ENCODE data around the gene PET117.

DNA sequence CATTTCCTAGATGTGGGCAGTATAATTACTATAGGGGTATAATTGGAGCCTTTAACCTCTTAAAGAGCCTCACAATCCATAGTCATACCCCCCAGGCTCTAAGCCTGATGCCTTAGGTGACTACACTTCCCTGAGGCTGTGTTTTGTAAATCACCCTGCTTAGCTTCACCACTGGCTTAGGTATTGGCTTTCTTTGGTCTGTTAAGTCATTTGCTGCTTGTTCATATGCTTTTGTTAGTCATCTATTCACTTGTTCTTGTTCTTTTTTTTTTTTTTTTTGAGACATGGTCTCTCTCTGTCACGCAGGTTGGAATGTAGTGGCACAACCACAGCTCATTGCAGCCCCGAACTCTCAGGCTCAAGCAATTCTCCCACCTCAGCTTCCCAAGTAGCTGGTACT is 26.7 kb downstream of the PET117 start:
- TF ChIP-seq EZH2 (IDR thresholded peaks at IDR 0.05) = no peak
- TF ChIP-seq, protein P1, sequence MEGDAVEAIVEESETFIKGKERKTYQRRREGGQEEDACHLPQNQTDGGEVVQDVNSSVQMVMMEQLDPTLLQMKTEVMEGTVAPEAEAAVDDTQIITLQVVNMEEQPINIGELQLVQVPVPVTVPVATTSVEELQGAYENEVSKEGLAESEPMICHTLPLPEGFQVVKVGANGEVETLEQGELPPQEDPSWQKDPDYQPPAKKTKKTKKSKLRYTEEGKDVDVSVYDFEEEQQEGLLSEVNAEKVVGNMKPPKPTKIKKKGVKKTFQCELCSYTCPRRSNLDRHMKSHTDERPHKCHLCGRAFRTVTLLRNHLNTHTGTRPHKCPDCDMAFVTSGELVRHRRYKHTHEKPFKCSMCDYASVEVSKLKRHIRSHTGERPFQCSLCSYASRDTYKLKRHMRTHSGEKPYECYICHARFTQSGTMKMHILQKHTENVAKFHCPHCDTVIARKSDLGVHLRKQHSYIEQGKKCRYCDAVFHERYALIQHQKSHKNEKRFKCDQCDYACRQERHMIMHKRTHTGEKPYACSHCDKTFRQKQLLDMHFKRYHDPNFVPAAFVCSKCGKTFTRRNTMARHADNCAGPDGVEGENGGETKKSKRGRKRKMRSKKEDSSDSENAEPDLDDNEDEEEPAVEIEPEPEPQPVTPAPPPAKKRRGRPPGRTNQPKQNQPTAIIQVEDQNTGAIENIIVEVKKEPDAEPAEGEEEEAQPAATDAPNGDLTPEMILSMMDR (IDR thresholded peaks at IDR 0.05) = no peak
